DMS153 (cell line): ENCODE data around the gene HBA2.
"Not testable (repeated sequence)": the region's sequence is repeated elsewhere in the genome, so short reads cannot be mapped to it uniquely, and the experiment has no call there.

Experiments used
- DNase-seq: peaks from one replicate; lab custom pipeline; 2025; lab: John Stamatoyannopoulos, UW

Gene HBA2

DNA sequence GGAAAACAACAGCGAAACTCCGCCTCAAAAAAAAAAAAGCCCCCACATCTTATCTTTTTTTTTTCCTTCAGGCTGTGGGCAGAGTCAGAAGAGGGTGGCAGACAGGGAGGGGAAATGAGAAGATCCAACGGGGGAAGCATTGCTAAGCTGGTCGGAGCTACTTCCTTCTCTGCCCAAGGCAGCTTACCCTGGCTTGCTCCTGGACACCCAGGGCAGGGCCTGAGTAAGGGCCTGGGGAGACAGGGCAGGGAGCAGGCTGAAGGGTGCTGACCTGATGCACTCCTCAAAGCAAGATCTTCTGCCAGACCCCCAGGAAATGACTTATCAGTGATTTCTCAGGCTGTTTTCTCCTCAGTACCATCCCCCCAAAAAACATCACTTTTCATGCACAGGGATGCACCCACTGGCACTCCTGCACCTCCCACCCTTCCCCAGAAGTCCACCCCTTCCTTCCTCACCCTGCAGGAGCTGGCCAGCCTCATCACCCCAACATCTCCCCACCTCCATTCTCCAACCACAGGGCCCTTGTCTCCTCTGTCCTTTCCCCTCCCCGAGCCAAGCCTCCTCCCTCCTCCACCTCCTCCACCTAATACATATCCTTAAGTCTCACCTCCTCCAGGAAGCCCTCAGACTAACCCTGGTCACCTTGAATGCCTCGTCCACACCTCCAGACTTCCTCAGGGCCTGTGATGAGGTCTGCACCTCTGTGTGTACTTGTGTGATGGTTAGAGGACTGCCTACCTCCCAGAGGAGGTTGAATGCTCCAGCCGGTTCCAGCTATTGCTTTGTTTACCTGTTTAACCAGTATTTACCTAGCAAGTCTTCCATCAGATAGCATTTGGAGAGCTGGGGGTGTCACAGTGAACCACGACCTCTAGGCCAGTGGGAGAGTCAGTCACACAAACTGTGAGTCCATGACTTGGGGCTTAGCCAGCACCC lies 2.6 kb downstream of the HBA2 start:
- no peak for DNase-seq

DNA sequence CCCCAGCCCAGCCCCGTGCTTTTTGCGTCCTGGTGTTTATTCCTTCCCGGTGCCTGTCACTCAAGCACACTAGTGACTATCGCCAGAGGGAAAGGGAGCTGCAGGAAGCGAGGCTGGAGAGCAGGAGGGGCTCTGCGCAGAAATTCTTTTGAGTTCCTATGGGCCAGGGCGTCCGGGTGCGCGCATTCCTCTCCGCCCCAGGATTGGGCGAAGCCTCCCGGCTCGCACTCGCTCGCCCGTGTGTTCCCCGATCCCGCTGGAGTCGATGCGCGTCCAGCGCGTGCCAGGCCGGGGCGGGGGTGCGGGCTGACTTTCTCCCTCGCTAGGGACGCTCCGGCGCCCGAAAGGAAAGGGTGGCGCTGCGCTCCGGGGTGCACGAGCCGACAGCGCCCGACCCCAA lies 3.3 kb downstream of the HBA2 start:
- not testable (repeated sequence) for DNase-seq

DNA sequence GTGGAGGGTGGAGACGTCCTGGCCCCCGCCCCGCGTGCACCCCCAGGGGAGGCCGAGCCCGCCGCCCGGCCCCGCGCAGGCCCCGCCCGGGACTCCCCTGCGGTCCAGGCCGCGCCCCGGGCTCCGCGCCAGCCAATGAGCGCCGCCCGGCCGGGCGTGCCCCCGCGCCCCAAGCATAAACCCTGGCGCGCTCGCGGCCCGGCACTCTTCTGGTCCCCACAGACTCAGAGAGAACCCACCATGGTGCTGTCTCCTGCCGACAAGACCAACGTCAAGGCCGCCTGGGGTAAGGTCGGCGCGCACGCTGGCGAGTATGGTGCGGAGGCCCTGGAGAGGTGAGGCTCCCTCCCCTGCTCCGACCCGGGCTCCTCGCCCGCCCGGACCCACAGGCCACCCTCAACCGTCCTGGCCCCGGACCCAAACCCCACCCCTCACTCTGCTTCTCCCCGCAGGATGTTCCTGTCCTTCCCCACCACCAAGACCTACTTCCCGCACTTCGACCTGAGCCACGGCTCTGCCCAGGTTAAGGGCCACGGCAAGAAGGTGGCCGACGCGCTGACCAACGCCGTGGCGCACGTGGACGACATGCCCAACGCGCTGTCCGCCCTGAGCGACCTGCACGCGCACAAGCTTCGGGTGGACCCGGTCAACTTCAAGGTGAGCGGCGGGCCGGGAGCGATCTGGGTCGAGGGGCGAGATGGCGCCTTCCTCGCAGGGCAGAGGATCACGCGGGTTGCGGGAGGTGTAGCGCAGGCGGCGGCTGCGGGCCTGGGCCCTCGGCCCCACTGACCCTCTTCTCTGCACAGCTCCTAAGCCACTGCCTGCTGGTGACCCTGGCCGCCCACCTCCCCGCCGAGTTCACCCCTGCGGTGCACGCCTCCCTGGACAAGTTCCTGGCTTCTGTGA lies 4.1 kb downstream of the HBA2 start, which contains the start of gene HBA1:
HBA1 (plus strand) TSS at position 204 of the 906 bp plus-strand sequence; CDS start at position 241, 37 bp downstream.
- not testable (repeated sequence) for DNase-seq

DNA sequence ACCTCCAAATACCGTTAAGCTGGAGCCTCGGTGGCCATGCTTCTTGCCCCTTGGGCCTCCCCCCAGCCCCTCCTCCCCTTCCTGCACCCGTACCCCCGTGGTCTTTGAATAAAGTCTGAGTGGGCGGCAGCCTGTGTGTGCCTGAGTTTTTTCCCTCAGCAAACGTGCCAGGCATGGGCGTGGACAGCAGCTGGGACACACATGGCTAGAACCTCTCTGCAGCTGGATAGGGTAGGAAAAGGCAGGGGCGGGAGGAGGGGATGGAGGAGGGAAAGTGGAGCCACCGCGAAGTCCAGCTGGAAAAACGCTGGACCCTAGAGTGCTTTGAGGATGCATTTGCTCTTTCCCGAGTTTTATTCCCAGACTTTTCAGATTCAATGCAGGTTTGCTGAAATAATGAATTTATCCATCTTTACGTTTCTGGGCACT lies 4.7 kb downstream of the HBA2 start:
- no peak for DNase-seq

DNA sequence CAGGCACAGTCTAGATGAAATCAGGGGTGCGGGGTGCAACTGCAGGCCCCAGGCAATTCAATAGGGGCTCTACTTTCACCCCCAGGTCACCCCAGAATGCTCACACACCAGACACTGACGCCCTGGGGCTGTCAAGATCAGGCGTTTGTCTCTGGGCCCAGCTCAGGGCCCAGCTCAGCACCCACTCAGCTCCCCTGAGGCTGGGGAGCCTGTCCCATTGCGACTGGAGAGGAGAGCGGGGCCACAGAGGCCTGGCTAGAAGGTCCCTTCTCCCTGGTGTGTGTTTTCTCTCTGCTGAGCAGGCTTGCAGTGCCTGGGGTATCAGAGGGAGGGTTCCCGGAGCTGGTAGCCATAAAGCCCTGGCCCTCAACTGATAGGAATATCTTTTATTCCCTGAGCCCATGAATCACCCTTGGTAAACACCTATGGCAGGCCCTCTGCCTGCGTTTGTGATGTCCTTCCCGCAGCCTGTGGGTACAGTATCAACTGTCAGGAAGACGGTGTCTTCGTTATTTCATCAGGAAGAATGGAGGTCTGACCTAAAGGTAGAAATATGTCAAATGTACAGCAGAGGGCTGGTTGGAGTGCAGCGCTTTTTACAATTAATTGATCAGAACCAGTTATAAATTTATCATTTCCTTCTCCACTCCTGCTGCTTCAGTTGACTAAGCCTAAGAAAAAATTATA lies 5.4 kb downstream of the HBA2 start:
- DNase-seq = peak; percentile 34

DNA sequence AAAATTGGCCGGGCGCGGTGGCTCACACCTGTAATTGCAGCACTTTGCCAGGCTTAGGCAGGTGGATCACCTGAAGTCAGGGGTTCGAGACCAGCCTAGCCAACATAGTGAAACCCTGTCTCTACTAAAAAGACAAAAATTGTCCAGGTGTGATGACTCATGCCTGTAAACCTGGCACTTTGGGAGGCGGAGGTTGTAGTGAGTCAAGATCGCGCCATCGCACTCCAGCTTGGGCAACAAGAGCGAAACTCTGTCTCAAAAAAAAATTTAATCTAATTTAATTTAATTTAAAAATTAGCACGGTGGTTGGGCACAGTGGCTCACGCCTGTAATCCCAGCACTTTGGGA lies 6.0 kb downstream of the HBA2 start:
- no peak for DNase-seq

DNA sequence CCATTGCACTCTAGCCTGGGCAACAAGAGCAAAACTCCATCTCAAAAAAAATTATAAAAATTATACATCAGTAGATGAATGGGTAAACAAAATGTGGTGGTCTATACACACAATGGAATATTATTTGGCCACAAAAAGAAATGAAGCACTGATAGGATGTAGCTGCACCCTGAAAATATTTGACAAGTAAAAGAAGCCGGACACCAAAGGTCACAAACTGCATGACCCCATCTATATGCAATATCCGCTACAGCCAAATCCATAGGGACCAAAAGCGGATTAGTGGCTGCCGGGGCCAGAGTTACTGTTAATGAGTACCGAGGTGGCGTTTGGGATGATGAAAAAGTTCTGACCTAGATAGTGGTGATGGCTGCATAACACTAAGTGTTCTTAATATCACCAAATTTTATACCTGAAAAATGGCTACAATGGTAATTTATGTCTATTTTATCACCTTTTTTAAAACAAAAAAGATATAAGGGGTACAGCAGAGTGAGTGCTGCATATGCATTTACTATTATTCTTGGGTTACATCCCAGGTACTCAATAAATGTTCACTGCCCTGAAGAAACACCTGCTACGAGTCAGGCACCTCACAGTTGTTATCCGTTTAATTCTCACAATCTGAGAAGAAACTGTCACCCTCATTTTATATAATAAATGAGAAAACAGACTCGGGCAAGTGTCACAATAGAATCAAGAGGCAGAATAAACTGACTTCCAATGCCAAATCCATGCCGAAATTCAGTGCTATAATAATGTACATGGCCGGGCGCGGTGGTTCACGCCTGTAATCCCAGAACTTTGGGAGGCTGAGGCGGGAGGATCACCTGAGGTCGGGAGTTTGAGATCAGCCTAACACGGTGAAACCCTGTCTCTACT lies 6.8 kb downstream of the HBA2 start:
- no peak for DNase-seq

DNA sequence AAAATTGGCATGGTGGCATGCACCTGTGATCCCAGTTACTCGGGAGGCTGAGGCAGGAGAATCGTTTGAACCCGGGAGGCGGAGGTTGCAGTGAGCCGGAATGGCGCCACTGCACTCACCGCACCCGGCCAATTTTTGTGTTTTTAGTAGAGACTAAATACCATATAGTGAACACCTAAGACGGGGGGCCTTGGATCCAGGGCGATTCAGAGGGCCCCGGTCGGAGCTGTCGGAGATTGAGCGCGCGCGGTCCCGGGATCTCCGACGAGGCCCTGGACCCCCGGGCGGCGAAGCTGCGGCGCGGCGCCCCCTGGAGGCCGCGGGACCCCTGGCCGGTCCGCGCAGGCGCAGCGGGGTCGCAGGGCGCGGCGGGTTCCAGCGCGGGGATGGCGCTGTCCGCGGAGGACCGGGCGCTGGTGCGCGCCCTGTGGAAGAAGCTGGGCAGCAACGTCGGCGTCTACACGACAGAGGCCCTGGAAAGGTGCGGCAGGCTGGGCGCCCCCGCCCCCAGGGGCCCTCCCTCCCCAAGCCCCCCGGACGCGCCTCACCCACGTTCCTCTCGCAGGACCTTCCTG lies 7.5 kb downstream of the HBA2 start, which contains the start of gene HBQ1:
HBQ1 (plus strand) TSS at position 359 of the 575 bp plus-strand sequence; CDS start at position 387, 28 bp downstream.
- no peak for DNase-seq

DNA sequence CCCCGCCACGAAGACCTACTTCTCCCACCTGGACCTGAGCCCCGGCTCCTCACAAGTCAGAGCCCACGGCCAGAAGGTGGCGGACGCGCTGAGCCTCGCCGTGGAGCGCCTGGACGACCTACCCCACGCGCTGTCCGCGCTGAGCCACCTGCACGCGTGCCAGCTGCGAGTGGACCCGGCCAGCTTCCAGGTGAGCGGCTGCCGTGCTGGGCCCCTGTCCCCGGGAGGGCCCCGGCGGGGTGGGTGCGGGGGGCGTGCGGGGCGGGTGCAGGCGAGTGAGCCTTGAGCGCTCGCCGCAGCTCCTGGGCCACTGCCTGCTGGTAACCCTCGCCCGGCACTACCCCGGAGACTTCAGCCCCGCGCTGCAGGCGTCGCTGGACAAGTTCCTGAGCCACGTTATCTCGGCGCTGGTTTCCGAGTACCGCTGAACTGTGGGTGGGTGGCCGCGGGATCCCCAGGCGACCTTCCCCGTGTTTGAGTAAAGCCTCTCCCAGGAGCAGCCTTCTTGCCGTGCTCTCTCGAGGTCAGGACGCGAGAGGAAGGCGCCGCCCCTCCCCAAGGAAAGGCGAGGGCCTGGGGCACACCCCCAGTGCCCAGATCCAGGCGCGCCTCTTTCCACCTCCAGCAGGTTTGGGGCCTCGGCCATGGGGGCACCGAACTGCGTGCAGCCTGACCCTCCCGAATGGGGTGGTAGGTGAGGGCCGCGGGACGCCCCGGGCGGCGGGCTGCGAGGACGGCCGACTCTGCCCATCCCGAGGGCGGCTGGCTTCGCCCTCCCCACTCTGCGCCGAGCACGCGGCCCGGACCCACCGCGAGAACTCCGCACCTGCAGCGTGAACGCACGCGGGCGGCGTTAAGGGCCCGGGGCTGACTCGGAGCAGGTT lies 8.2 kb downstream of the HBA2 start:
- peak; percentile 64 for DNase-seq

DNA sequence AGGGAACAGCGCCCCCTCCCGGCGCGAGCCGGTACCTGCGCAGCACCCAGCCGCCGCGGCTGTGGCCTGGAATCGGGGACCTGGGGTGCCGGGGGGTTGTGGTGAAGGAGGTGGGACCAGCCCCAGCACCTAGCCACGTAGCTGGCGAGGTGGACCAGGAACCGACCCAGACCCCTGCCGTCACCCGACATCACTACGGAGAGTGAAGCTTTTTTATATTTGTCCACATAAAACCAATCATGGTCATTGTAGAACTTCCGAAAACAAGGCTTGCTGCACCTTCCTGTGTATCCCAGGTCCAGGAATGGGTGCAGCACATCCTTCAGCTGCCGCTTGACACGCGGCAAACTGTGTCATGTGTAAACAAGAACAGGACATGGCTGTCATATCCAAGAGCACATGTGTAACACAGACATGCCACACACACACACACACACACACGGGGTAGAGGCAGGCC lies 8.9 kb downstream of the HBA2 start:
- no peak for DNase-seq

DNA sequence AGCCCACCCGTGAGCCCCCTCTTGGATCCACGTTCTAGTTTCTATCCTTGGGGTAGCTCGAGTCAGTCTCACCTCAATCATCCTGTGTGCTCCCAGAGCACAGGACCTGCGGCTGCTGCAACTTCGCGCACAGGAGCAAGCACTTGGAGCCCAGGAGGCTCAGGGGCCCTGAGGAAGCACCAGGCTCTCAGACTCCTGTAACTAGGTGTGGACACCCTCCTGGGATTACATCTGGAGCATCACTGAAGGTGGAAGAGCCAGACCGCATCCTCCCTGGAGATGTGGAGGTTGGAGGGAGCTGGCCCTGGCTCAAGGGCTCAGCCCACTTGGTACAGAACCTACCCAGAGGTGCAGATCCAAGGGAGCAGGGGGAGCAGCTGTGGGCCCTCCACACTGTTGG lies 10.3 kb downstream of the HBA2 start:
- no peak for DNase-seq

DNA sequence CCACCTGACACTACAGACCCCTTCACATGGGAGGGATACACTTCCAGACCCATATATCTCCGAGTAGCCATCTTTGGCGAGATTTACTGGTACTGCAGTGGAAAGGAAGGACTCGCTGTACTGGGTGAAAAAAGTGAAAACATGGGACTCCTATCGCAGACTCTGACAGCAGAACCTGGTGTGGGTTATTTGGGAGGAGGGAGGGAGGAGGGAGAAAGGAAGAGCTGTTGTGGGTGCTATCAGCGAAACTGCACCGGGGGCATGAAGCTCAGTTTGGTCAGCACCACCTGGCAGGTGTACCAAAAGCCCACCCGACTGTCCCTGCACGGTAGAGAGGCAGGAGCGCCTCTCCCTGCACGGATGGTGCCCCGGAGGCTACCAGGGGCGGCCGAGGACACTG lies 12.5 kb downstream of the HBA2 start:
- no peak for DNase-seq

DNA sequence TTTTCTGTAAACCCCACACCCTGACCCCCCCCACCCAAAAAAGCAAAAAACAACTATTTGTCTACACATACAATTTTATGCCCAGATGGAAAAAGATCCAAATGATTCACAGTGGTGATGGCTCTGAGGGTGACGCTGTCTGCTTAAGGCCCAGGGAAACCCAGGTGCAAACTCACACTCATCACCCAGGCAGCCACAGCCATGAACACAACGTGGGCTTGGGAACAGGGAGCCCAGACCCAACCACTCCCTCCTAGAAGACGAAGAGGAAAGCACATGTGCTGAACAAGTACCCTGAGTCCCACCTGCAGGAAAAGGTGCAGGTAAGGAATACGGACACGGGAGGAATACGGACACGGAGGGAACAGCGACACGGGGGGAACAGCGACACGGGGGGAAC lies 13.0 kb downstream of the HBA2 start:
- no peak for DNase-seq

DNA sequence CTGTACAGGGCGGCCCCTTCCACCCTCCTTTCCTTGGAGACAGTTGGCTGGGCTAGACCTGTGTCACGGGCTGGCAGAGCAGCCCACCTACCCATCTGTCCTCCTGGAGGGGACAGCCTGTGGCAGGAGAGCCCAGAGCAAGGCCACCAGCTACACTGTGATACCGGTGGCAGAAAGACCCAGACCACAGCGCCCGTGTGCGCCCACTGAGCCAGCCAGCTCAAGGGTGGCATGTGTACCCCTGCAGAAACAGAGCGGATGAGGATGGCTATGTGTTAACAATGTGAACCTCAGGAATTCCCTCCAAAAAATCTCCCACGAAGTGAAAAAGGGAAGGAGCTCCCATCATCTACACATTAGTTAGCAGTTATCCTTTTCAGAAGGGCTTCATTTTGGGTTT lies 14.7 kb downstream of the HBA2 start:
- DNase-seq = no peak

DNA sequence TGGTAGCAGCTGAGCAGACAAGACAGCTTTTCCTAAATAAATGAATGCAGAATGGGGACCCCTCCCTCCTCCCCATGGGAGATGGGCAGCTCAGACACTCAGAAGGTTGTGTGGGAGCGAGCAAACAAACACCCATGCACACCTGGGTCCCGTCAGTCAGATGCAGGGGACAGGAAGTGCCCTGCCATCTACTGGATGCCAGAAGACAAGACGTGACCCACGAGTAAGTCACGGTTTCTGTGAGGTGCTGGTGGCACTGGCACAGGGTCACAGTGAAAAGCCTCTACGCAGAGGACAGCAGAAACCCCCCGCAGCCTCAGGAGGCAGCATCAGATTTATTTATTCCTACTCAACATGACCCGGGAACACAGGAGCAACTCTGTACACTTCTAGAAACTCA lies 16.0 kb downstream of the HBA2 start:
- DNase-seq = no peak

DNA sequence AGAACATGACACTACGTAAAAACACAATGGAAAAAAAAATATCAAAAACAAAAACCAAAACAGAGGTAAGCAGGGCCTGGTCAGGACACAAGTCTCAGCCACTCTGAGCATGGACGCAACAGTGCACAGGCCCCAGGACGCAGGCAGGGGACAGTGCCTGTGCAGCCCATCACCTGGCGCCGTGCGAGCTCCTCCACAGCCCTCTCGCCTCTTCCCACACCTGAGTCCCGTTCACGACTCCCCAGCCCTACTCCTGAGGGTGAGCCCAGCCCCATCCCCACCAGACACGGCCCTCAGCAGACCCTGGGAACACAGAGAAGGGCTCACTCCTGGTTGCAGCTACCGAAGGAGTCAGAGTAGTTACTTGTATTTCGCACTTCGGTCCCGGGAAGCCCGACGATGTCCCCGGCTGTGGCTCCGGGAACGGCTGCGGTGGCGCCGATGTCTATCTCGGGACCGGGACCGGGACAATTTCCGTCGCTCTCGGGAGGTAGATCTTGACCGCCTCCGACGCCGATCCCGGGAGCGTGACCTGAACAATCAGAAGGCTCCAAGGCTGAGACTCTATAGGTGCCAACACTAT lies 17.0 kb downstream of the HBA2 start:
- DNase-seq = no peak

DNA sequence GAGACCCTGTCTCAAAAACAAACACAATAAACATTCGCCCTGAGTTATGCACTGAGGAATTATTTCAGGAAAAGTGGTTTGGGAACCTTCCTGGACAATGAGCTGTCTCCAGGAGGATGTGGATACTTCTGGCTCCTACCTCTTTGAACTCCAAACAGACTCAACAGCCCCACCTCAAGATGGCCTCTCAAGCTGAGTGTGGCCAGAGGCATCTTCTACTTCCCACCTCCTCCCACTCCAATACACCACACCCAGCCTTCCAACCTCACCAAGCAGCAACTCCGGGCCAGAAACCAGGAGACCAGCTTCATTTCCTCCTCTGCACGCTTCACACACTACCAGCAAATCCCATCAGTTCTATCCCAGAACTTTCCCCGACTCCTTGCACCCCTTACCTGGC lies 19.2 kb downstream of the HBA2 start:
- no peak for DNase-seq

DNA sequence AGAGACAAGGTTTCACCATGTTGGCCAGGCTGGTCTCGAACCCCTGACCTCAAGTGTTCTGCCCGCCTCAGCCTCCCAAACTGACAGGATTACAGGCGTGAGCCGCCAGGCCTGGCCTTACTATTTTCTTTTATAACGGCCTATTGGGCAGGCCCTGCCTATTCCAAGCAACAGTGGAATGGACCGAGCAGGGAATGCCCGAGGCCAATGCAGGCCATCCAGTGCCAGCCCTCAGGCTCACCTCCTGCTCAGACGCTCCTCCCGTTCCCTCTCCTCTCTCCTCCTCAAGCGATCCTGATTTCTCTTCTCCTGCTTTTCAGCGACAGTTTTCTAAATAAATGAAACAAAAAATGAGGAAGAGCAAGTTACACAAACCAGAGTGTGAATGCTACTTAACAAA lies 20.0 kb downstream of the HBA2 start:
- no peak for DNase-seq

DNA sequence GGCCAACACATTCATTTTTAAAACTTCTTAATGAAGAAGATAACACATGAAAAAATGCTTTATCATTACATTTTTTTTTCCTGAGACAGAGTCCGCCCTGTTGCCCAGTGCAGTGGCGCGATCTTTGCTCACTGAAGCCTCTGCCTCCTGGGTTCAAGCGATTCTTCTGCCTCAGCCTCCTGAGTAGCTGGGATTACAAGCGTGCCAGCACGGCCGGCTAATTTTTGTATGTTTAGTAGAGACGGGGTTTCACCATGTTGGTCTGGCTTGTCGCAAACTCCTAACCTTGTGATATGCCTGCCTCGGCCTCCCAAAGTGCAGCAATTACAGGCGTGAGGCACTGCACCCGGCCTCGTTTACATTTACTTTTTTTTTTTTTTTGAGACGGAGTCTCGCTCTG lies 20.8 kb downstream of the HBA2 start:
- DNase-seq = no peak
